Measurements from ENCODE around the gene CEP112.

GRCh38 chr17:65694601-65695000, 497.3 kb downstream of the CEP112 start:
- TF ChIP-seq CTCF (IDR thresholded peaks at IDR 0.05) = no peak
- TF ChIP-seq POLR2A (IDR thresholded peaks at IDR 0.05) = no peak

All from testis (tissue), 2 donors.